Measurements from ENCODE around the gene SLC35G4.
"Not testable (repeated sequence)": the region's sequence is repeated elsewhere in the genome, so short reads cannot be mapped to it uniquely, and the experiment has no call there.

The SLC35G4 gene

DNA sequence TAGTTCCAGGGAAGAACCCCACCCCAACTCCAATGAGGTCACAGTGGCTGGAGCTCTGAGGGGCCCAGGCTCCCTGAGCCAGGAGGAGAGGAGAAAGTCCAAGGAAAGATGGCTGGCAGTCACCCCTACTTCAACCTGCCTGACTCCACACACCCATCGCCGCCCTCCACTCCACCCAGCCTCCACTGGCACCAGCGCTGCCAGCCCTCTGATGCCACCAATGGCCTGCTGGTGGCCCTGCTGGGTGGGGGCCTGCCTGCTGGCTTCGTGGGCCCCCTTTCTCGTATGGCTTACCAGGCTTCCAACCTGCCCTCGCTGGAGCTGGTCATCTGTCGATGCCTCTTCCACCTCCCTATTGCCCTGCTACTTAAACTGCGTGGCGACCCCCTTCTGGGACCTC, at the start of gene SLC35G4:
SLC35G4 (plus strand) TSS at position 109 of the 400 bp plus-strand sequence; CDS start at position 109, 0 bp downstream.
- DNase-seq (ENCODE audit: low spot score): not testable (repeated sequence)

DNA sequence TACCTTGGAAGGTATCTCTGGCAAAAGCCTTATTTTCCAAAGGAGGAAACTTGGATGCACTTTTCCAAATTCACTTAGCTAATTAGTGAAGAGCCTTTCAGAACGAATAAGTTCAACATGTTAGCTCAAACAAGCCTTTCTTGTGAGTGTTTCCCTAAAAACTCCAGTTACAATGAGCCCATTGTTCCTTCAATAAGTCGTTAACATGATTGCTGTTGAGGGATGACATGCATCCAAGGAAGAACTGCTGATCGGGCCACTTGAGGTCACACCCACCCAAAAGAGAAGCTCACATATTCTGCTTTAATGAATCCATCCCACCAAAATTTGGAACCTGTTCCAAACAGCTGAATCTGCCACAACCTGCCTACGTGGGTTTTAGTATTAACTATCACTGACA, 48.1 kb upstream of the SLC35G4 start:
- DNase-seq (ENCODE audit: low spot score): no peak

DNA sequence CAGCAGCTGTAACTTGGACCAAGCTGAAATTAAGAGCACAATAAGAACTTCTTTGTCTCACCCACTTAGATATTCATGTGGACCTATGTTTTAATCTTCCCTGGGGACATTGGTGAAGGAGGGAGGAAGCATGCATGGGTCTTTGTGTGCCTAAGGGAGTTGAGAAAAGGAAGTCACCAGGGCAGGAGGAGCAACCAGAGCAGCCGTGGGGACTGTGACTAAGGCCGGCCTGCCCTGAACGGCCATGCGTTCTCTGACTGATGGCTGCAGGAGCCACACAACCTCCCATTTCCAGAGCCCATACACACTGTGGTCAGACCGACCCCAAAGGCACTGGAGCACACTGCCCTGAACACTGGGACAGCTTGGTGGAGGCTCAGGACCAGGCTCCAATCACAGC, 43.7 kb upstream of the SLC35G4 start:
- no peak for DNase-seq (ENCODE audit: low spot score)

DNA sequence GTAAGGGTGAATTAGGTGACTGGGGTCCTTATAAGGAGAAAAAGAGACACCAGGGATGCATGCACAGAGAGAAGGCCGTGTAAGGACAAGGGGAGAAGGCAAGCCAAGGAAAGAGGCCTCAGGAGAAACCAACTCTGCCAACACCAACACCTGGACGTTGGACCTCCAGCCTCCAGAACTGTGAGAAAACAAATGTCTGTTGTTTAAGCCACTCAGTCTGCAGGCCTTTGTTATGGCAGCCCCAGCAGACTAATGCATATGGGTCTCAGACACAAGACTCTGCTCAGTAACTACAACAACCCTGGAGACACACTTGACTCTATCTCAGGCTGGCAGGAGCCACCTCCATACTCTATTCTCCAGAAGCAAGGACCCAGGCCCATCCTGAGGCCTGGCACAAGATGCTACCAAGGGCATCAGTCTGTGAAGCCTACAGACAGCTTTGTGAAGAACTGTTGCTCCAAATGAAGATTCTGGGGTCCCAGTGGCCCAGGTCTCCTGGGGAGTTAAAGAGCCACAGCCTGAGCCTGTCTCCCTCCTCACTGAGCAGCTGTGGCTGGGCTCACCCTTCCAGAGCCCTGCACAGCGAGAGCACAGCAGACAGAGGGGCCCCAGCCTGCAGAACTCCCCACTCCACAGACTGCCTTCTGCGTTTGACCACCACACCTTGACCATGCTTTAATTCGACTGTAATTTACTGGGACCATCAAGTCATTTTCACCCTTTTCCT, 43.0 kb upstream of the SLC35G4 start:
- DNase-seq (ENCODE audit: low spot score): no peak

DNA sequence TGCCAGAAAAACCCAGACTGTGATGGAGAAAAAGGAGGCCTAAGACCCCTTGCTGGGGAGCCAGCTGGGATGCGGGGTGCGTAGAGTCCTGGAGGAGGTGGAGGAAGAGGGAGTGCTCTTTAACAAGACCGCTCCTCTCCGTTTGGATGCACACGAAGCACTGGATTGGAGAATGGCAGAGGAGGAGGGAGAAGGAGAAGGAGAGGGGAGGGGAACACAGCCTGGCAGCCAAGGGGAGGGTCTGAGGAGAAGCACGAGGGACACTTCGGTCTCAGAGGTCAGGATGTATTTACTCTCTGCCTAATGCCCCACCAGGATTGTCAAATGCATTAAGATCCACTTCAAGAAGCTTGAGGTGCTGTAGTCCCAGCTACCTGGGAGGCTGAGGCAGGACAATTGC, 42.0 kb upstream of the SLC35G4 start:
- DNase-seq (ENCODE audit: low spot score): no peak

DNA sequence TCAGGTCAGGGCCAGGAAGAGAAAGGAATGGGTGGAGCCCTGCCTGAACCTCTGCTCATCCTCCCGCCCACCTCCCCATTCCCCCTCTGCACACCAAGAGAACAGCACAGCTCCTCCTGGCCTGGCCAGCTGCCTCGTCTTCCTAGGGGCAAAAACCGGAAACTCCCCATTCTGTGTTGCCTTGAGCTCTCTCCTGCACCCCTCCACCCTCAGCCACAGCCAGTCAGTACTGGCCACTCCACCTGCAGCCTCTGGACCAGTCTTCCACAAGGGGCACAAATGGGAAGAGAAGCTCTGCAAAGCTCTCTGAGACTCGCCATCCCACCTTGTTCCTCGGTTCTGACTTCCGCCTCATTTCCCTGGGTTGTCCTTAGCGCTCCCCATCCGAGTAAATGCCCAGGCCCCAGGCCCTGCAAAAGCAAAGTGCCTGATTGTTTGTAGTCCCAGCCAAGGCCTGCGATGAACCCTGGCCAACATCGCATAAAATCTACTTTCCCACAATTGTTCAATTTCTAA, 39.3 kb upstream of the SLC35G4 start:
- DNase-seq (ENCODE audit: low spot score): no peak

DNA sequence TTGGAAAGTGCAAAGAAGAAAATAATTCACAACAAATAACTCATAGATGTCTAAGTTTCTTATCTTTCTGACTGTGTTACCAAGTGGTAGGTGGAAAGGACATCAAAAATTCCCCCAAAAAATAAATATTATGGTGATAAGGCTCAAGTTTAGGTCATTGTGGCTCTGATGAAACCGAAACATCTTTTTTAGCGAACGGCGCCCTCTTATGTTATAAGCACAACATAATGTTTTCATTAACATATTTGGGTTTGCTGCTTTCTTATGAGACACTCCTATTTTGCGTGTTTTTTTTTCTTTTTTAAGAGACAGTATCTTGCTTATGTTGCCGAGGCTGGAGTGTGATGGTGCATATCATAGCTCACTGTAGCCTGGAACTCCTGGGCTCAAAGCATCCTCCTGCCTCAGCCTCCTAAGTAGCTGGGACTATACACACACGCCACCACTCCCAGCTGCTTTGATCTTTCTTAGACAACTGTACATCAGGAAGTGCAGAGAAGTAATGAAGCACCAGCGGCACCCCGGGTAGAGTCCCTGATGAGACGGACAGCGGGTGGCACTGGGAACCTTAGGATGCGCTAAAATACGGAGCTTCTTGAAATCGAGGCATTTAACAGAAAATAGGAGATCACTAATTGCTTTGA, 38.5 kb upstream of the SLC35G4 start:
- DNase-seq (ENCODE audit: low spot score): no peak

DNA sequence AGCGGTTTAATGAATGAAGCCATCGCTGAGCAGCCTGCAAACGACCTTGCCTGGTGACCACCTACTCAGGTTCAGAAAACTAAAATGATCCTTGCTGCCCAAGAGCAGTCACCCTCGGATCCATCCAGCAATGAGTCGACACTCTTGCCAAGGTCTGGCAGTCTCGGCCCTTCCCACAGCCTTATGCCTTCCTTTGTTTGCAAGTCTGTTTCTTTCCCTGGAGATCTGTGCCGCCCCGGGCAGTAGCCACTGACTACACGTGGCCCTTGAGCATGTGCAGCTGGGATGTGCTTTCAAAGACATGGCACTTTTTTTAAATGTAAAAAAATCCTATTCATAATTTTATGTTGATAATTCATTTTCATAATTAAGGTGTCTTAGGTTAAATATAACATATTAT, 37.2 kb upstream of the SLC35G4 start:
- no peak for DNase-seq (ENCODE audit: low spot score)

DNA sequence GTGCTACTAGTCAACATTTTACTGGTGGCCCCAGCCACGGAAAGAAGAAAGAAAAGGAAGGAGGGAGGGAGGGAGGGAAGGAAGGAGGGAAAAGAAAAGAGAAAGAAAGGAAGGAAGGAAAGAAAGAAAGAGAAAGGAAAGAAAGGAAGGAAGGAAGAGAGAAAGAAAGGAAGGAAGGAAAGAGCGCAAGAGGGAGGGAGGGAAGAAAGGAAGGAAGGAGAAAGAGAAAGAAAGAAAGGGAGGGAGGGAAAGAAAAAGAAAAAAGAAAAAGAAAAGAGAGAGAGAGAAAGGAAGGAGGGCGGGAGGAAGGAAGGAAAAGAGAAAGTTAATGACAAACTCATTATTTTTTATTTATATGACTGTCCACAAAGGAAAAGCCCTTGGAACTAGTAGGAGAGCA, 34.9 kb upstream of the SLC35G4 start:
- DNase-seq (ENCODE audit: low spot score): no peak

DNA sequence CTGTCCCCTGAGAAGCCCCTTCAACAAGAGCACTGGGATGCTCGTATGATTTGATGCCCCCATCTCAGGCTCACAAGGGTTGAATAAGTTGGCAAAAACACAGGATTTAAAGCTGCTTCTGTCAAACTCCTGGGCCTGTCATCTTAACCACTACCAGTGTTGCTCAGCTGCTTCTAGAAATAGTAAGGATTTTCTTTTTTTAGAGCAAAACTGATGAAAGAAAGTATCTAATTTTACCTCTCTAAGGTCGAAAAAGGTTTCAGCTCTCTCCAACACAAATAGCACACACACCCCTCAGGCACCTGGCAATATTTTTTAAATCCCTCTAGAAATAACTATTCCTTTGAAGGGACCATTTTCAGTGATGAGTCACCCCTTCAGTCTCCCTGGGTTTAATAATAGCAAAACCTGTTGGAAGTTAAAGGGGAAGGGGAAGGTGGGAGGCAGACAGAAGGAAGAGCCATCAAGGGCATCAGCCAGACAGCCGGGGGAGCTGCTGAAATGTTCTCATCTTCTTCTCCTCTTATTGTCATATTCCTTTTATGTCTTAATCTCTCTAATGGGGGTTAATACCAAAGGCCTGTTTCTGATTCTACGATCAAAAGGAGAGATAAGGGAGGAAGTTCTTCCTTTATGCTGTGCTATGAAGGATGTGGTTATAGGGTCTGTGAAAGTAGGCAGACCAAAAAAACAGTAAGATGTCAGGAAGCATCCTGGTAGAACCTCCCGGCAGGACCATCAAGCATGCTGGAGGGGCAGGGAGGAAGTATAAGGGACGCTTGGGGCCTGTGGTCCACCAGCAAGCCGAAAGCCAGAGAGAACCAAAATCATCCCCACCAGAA, 31.9 kb upstream of the SLC35G4 start:
- peak; percentile 31 for DNase-seq (ENCODE audit: low spot score)

DNA sequence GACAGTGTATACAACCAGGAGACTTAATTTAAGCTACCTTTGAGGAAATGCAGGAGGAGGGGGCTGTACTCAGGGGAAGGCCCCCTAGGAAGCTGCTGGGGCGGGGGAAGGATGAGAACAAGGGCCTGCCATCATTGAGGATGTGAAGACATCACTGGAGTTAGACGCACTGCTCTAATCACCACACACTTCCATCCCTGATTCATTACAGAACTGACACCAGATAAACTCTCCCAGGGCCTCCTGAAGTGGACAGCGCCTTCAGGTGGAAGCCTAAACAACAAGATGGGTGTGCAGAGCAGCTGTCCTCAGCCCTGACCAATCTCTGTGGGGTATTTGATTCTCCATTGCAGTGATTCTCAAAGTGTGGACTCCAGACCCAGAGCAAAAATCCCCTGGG, 30.6 kb upstream of the SLC35G4 start:
- no peak for DNase-seq (ENCODE audit: low spot score)

DNA sequence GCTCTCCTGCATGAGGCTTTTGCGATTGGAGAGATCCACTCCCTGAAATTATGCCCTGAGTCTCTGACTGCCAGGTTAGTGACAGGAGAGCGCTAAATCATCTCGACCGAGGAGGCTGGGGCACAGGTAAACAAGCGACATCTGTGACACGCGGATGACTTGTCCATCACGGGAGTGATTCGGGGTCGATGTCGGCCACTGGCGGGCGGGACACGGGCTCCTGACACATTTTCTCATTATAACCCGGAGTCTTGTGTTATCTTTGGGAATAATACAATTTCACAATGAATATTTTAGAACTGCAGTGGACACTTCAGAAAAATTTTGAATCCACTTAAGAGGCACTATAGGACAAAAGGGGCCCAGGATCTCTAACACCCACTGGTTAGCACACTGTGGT, 29.5 kb upstream of the SLC35G4 start:
- DNase-seq (ENCODE audit: low spot score): no peak

DNA sequence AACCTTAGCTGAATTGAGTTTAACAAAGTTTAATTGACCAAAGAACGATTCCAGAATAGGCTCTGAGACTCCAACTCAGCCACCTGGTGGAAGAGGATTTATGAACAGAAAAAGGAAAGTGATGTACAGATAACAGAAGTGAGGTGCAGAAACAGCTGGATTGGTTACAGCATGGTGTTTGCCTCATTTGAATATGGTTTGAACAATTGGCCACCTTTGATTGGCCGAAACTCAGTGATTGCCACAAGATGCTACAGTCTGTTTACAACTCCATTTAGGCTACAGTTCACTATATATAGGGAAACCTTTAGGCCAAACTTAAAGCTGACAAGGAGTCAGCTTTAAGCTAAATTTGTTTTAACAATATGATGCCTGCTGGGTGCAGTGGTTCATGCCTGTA, 28.1 kb upstream of the SLC35G4 start:
- no peak for DNase-seq (ENCODE audit: low spot score)

DNA sequence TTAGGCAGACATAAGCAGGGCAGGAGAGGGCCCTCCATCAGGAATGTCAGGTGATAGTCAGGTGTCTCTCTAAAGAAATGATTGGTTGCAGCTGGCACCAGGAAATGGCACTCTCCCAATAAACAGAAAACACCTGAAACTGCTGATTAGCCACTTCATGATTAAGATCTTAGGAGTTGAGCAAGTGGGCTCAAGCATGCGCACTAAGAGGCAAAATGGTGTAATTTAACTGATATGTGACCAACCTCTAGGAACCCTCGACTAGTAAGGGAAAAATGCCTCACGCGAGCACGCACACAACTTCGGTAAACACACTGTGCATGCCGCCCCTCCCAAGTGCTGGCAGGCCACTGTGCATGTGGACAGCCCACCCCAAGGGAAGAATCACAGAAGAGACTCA, 23.8 kb upstream of the SLC35G4 start:
- DNase-seq (ENCODE audit: low spot score): no peak

DNA sequence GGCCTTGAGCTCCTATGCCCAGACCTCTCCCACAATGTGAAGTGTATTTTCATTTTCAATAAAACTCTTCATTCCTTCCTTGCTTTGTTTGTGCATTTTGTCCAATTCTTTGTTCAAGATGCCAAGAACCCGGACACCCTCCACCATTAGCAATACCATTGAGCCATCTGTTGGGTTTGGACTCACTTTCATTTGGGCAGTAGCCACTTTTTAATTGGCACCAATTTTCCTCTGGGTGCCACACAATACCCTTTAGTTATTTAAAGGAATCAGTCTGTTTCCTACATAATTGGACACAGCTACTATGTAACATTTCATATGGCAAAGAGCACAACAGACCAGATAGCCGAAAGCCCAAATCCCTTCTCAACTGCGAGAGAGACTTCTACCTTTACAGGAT, 22.5 kb upstream of the SLC35G4 start:
- DNase-seq (ENCODE audit: low spot score): no peak

DNA sequence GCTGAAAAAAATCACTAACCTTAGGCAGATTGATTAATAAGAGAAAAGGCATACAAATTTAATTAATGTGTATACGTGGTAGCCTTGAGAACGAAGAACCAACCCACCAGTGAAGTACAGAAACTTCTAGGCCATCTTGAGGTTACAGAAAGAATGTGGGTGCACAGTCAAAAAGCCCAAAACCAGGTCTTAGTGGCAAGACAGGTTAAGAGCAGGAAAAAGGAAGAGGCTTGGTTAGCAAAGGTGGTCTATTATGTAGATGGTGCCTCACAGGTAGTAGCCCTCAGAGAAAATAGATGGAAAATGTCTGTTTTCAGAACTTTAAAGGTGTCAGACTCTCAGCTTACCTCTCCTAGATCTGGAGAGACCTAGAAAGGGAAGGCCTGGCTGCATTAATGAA, 22.0 kb upstream of the SLC35G4 start:
- no peak for DNase-seq (ENCODE audit: low spot score)

DNA sequence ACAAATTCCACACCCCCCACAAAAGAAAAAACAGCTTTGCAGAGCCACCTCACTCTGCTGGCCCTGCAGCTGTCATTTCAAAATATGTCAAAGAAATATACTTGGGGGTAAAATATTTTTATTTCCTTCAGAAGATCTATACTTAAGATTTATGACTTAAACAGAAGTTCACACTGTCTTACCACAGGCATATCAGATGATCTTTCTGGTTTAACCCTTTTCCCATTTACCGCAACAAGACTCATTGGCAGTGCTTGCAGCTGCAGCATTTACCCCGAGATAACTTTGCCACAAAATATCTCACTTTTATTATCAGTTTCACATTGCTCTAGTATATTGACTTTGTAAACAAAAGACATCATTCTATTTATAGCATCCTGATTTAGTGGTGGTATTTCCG, 21.6 kb upstream of the SLC35G4 start:
- DNase-seq (ENCODE audit: low spot score): no peak

DNA sequence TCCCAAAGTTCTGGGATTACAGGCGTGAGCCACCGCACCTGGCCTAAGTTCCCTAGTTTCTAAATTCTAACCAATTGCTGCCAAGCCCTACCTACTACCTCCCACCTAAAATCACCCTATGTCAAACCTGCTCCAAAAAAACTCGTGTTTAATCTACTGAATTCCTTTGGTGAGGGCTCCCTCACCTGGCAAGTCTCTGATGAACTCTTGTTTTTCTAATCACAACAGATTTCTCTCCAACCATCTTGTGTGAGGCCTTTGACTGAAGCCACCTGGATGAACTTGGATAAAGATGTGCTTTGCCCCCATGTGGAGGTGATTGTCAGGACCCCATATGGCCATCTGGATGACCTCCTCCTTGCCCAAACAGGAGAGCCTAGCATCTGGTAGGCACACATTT, 17.4 kb upstream of the SLC35G4 start:
- DNase-seq (ENCODE audit: low spot score): peak; percentile 9

DNA sequence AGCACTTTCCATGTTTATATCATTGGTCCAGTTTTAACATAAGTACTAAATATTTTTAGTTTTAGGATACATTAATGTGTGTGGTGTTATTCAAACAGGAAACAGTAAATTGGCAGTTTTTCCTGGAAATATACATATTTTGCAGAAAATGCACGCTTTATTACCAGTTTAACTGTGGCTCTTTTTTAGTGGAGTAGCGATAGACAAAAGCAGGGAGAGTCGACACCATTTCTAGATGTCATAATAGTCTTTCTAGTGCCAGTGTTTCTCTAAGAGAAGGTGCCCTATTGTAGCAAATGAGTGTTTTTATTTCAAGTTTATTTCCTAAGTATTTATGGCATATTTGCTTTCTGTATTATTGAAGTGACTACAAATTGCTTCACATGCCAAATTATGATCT, 9.1 kb upstream of the SLC35G4 start:
- no peak for DNase-seq (ENCODE audit: low spot score)

DNA sequence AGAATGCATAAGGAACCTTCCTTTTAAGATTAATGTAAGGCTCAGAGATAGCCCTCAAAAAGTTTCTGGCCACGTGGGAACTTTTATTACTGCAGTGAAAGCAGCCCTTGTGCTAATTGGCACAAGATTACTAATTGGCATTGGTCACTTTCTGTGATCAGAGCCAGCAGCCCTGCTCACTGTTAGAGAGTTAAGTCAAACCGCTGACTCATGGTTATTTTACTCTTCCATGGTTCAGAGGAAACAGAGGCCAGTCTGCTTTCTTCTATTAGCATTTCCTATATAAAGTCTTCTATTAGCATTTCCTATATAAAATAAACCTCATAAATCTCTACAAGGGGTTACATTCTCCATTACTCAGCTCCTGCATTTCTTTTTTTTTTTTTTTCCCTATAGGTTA, 1.5 kb upstream of the SLC35G4 start:
- DNase-seq (ENCODE audit: low spot score): no peak

DNA sequence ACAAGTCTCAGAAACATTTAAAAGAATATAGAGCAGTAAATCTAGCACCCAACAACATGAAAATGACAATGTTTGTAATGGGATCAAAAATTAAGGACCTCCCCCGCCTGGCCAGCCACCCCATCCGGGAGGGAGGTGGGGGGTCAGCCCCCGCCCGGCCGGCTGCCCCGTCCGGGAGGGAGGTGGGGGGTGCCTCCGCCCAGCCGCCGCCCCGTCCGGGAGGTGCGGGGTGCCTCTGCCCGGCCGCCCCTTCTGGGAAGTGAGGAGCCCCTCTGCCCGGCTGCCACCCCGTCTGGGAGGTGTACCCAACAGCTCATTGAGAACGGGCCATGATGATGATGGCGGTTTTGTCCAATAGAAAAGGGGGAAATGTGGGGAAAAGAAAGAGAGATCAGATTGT, 778 bp upstream of the SLC35G4 start:
- not testable (repeated sequence) for DNase-seq (ENCODE audit: low spot score)

DNA sequence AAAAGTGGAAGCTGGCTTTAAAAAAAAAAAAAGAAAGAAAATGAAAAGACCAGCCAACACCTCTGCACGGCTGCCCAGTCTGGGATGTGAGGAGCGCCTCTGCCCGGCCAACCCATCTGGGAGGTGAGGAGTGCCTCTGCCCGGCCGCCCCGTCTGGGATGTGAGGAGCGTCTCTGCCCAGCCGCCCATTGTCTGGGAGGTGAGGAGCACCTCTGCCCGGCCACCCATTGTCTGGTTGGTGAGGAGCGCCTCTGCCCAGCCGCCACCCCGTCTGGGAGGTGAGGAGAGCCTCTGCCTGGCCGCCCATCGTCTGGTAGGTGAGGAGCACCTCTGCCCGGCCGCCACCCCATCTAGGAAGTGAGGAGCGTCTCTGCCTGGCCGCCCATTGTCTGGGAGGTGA, 3.7 kb downstream of the SLC35G4 start:
- not testable (repeated sequence) for DNase-seq (ENCODE audit: low spot score)

DNA sequence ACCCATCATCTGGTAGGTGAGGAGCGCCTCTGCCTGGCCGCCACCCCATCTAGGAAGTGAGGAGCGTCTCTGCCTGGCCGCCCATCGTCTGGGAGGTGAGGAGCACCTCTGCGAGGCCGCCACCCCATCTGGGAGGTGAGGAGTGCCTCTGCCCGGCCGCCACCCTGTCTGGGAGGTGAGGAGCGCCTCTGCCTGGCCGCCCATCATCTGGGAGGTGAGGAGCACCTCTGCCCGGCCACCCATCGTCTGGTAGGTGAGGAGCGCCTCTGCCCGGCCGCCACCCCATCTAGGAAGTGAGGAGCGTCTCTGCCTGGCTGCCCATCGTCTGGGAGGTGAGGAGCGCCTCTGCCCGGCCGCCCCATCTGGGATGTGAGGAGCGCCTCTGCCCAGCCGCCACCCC, 4.2 kb downstream of the SLC35G4 start:
- DNase-seq (ENCODE audit: low spot score): not testable (repeated sequence)
